ENCODE measurements around the gene SPTLC3. TPM values are rescaled to one million over a fixed set of nuclear protein-coding genes. Genes with fewer than 3 reads are reported as not detected.

Gene SPTLC3
- total and polyA plus RNA-seq, 2 experiments from 2014 or later = 0.52 to 0.66 TPM

- H3K27me3 ChIP-seq (ENCODE audit: insufficient read depth) = no peaks in the 10 kb centered on the region
- ATAC-seq = no peak
- DNase-seq (ENCODE audit: low spot score) = no peak
- no peaks in the 10 kb centered on the region for H3K9me2 ChIP-seq (ENCODE audit: insufficient read depth)
- no peak overlapping the region for H3K27ac ChIP-seq (ENCODE audit: low read depth)
- Mint-ChIP-seq H3K4me1 (no peaks in the 10 kb centered on the region), H3K4me3 (no peak overlapping the region), H3K27ac (no peak overlapping the region), H3K9me3 (no peaks in the 10 kb centered on the region), H3K27me3 (ENCODE audit: insufficient read depth, low read depth, poor library complexity) (no peaks in the 10 kb centered on the region), H3K36me3 (ENCODE audit: low read depth) (no peaks in the 10 kb centered on the region)
- no peaks in the 10 kb centered on the region for H4K20me1 ChIP-seq (replicated peaks; ENCODE audit: insufficient read depth)
- H3K4me2 ChIP-seq = no peak overlapping the region
- TF ChIP-seq CTCF (conservative IDR thresholded peaks at IDR 0.05; ENCODE audit: low read depth in 2 of 2) = no peak
- TF ChIP-seq, protein P1, sequence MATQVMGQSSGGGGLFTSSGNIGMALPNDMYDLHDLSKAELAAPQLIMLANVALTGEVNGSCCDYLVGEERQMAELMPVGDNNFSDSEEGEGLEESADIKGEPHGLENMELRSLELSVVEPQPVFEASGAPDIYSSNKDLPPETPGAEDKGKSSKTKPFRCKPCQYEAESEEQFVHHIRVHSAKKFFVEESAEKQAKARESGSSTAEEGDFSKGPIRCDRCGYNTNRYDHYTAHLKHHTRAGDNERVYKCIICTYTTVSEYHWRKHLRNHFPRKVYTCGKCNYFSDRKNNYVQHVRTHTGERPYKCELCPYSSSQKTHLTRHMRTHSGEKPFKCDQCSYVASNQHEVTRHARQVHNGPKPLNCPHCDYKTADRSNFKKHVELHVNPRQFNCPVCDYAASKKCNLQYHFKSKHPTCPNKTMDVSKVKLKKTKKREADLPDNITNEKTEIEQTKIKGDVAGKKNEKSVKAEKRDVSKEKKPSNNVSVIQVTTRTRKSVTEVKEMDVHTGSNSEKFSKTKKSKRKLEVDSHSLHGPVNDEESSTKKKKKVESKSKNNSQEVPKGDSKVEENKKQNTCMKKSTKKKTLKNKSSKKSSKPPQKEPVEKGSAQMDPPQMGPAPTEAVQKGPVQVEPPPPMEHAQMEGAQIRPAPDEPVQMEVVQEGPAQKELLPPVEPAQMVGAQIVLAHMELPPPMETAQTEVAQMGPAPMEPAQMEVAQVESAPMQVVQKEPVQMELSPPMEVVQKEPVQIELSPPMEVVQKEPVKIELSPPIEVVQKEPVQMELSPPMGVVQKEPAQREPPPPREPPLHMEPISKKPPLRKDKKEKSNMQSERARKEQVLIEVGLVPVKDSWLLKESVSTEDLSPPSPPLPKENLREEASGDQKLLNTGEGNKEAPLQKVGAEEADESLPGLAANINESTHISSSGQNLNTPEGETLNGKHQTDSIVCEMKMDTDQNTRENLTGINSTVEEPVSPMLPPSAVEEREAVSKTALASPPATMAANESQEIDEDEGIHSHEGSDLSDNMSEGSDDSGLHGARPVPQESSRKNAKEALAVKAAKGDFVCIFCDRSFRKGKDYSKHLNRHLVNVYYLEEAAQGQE (IDR thresholded peaks at IDR 0.05; ENCODE audit: unreplicated experiment) = no peak
- TF ChIP-seq STAT1 (IDR thresholded peaks at IDR 0.05; ENCODE audit: unreplicated experiment) = no peak
- TF ChIP-seq, protein P2, sequence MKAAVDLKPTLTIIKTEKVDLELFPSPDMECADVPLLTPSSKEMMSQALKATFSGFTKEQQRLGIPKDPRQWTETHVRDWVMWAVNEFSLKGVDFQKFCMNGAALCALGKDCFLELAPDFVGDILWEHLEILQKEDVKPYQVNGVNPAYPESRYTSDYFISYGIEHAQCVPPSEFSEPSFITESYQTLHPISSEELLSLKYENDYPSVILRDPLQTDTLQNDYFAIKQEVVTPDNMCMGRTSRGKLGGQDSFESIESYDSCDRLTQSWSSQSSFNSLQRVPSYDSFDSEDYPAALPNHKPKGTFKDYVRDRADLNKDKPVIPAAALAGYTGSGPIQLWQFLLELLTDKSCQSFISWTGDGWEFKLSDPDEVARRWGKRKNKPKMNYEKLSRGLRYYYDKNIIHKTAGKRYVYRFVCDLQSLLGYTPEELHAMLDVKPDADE (IDR thresholded peaks at IDR 0.05) = no peak
- no peak for TF ChIP-seq ZNF114 (CRISPR knock-in tag; IDR thresholded peaks at IDR 0.05)
- no peak for TF ChIP-seq POLR2AphosphoS5 (IDR thresholded peaks at IDR 0.05; ENCODE audit: low read depth)
- TF ChIP-seq EZH2 (IDR thresholded peaks at IDR 0.05; ENCODE audit: low read depth, unreplicated experiment) = no peak
- no peak for TF ChIP-seq ZNF462 (CRISPR knock-in tag; IDR thresholded peaks at IDR 0.05)
- no peaks in the 10 kb centered on the region for H3F3A ChIP-seq (replicated peaks; ENCODE audit: low read depth)
- no peaks in the 10 kb centered on the region for H3K79me2 ChIP-seq (replicated peaks; ENCODE audit: insufficient read depth)
- H3K36me3 ChIP-seq (ENCODE audit: insufficient read depth) = no peaks in the 10 kb centered on the region
- 0 out of 2 replicates have a peak overlapping the region, but pooled peaks have one; percentile 43 for H2AFZ ChIP-seq
- H3K4me3 ChIP-seq = no peak overlapping the region
- no peaks in the 10 kb centered on the region for H3K4me1 ChIP-seq (ENCODE audit: insufficient read depth)
Measured at GRCh38 chr20:13130061-13130706, 121.4 kb downstream of the SPTLC3 start.
